Effector memory CD4-positive, alpha-beta T cell (primary cell): ENCODE measurements around the gene RNASE4.
A peak's percentile ranks its signal among the peaks of the same experiment; 100 is the strongest.
"Not testable (repeated sequence)": the region's sequence is repeated elsewhere in the genome, so short reads cannot be mapped to it uniquely, and the experiment has no call there.

ENCODE experiments used
- DNase-seq, 3 donors: peaks; one replicate each; pipeline ENCODE4 v3.0.0-alpha.2; 2020
- H3K27ac ChIP-seq: 2 replicates; pipeline ENCODE4 v1.7.0; 2013; ENCODE audit warnings: mild to moderate bottlenecking, low read length, moderate library complexity; ENCODE audit not compliant: insufficient read depth, poor library complexity, severe bottlenecking
- H3K27me3 ChIP-seq: replicated peaks from 2 replicates; pipeline ENCODE4 v1.7.0; 2013; ENCODE audit warnings: mild to moderate bottlenecking, low read length; ENCODE audit not compliant: insufficient read depth, control insufficient read depth, poor library complexity, severe bottlenecking
- H3K36me3 ChIP-seq: 2 replicates; pipeline ENCODE4 v1.7.0; 2013; ENCODE audit warnings: mild to moderate bottlenecking, low read length, moderate library complexity; ENCODE audit not compliant: control insufficient read depth, insufficient read depth
- H3K4me1 ChIP-seq: 2 replicates; pipeline ENCODE4 v1.7.0; 2013; ENCODE audit warnings: low read length, mild to moderate bottlenecking; ENCODE audit not compliant: control insufficient read depth, insufficient read depth, poor library complexity, severe bottlenecking
- H3K4me3 ChIP-seq: 2 replicates; pipeline ENCODE4 v1.7.0; 2013; ENCODE audit warnings: low read length, low read depth, mild to moderate bottlenecking; ENCODE audit not compliant: insufficient read depth, poor library complexity, severe bottlenecking
- H3K9me3 ChIP-seq: 2 replicates; pipeline ENCODE4 v1.7.0; 2013; ENCODE audit warnings: mild to moderate bottlenecking, low read length, moderate library complexity; ENCODE audit not compliant: control insufficient read depth

The RNASE4 gene

DNA sequence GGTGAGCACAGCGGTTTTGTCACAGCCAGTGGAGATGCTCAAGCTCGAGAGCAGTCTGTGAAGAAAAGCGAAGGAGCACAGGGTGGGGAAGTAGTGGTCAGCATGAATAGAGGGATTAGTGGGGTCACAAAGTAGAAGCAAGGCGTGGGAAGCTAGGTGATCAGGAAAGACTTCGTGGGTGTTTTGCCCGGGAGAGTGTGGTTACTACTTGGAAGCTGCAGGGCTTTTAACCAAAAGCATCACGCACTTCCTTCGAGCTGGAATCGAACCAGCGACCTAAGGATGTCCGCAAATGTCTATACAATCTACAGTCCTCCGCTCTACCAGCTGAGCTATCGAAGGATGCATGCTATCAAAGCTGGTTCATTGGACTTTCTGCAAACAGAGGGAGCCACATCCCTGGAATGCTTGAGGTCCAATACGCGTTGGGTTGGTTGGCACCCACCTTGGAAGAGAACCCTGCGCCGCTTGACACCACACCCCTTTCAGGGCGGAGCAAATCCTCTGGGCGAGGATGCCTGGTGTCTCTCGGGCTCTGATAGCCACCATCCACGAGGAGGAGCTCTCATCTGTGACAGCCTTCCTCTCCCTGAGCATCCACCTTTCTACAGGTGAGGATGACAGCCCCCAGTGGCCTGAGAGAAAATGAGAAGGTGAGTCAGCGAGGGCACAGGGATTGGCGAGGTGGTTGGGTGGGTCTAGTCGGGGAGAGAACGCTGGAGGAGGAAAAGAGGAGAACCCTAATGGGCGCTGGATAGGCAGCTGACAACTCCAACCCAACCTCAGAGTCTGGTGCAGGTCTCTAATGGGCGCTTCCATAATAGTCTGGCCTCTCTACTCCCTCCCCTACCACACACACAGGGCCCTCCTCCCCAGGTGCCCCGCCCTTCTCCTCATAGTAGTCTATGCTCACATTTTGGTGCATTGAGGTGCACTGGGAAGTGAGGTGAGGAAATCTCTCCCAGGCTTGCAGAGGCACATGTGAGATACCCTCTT is 26.8 kb upstream of the RNASE4 start:
- no peak overlapping the region for H3K4me3 ChIP-seq
- no peaks in the 10 kb centered on the region for H3K9me3 ChIP-seq
- peaks cover 24% of the 10 kb centered on the region for H3K27me3 ChIP-seq
- H3K4me1 ChIP-seq = peaks cover 16% of the 10 kb centered on the region
- no peaks in the 10 kb centered on the region for H3K36me3 ChIP-seq
- no peak overlapping the region for H3K27ac ChIP-seq
- DNase-seq = peak in 2 of 3 donors; percentile 6 to 16

- Histone ChIP-seq H3K36me3 (no peaks in the 10 kb centered on the region), H3K9me3 (no peaks in the 10 kb centered on the region), H3K27me3 (peaks cover 17% of the 10 kb centered on the region), H3K27ac (no peak overlapping the region), H3K4me3 (no peak overlapping the region), H3K4me1 (peaks cover 13% of the 10 kb centered on the region)
- DNase-seq = no peak
Measured at GRCh38 chr14:20658246-20658645, 26.1 kb upstream of the RNASE4 start.

DNA sequence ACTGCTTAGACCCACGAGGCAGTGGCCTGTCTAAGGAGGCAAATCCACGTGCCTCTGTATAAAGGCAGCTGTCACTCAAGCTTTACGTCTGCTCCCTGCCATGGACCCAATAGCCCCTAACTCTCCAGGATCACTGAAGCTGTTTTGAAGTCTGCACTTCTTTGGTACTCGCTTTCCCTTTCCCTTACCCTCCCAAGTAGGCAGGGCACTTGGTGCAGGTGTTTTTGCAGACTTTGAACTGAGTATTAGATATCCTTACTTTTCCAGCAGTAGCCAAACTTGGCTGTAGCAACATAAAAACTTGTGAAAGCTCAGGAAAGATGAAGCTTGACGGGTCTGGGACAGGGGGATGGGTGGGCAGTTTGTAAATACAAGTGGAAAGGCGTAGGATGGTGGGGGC is 25.0 kb upstream of the RNASE4 start:
- H3K27ac ChIP-seq = no peak overlapping the region
- peaks cover 12% of the 10 kb centered on the region for H3K27me3 ChIP-seq
- DNase-seq = no peak
- H3K4me1 ChIP-seq = peaks cover 11% of the 10 kb centered on the region
- no peak overlapping the region for H3K4me3 ChIP-seq
- H3K36me3 ChIP-seq = no peaks in the 10 kb centered on the region
- no peaks in the 10 kb centered on the region for H3K9me3 ChIP-seq

DNA sequence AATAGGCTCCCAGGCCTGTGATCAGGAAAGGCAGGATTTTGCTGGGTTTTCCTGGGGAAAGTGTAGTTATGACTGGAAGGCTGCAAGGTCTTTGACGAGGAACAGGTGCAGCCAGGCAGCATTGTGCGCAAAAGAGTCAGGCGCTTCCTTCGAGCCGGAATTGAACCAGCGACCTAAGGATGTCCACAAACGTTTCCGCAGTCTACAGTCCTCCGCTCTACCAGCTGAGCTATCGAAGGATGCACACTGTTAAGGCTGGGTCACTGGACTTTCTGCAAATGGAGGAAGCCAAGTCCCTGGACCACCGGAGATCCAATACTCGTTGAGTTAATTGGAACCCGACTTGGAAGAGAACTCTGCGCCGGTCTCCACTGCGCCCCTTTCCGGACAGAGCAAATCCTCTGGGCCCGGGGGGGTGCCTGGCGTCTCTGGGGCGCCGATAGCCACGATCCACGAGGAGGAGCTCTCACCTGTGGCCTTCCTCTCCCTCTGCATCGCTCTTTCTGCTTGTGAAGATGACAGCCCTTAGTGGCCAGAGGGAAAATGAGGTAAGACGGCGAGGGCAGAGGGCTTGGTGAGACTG is 24.5 kb upstream of the RNASE4 start:
- Histone ChIP-seq H3K27ac (no peak overlapping the region), H3K9me3 (no peaks in the 10 kb centered on the region), H3K4me1 (peaks cover 11% of the 10 kb centered on the region), H3K27me3 (peaks cover 12% of the 10 kb centered on the region), H3K36me3 (no peaks in the 10 kb centered on the region), H3K4me3 (no peak overlapping the region)
- DNase-seq = no peak

DNA sequence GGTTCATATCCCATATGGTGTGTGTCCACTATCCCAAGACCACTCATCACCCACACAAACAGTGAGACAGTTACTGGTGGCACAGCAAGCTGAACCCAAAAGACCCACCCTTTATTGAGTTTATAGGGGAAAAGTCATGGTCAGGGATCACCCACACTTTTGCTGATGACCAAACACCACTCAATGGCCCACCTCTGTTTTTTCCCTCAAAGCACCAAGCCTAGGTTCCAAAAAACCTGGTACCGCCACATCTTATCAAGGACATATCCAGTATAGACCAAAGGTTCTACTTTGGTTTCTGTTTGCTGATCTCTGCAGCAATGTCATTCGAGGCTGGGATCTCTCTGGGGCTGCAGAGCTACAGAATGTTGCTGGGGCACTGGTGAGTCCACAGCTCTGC is 23.2 kb upstream of the RNASE4 start:
- Histone ChIP-seq H3K27me3 (peaks cover 4% of the 10 kb centered on the region), H3K27ac (no peak overlapping the region), H3K4me1 (peaks cover 11% of the 10 kb centered on the region), H3K36me3 (no peaks in the 10 kb centered on the region), H3K9me3 (no peaks in the 10 kb centered on the region), H3K4me3 (no peak overlapping the region)
- DNase-seq = no peak

DNA sequence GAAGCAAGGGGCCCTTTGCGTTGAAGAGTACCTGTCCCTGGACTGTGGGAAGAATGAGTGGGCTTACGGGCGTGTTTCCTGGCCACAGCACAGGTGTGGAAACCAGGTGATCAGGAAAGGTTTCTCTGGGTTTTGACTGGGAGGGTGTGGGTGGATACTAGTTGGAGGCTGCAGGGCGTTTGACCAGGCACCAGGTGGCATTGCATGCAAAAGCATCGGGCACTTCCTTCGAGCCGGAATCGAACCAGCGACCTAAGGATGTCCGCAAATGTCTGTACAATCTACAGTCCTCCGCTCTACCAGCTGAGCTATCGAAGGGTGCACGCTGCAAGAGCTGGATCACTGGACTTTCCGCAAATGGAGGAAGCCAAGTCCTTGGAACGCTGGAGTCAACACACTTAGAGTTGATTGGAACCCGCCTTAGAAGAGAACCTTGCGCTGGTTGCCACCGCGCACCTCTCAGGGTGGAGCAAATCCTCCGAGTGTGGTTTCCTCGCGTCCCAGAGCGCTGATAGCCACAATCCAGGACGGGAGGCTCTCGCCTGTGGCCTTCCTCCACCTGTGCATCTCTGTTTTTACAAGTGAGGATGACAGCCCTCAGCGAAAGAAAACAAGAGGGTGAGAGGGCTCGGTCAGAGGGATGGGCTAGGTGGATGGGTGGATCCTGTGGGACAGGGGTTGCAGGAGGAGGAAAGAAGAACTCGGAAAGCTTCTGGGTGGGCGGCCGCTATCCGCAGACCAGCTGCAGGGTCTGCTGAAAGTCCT is 21.2 kb upstream of the RNASE4 start:
- H3K36me3 ChIP-seq = no peaks in the 10 kb centered on the region
- H3K4me1 ChIP-seq = peaks cover 12% of the 10 kb centered on the region
- H3K4me3 ChIP-seq = peak overlapping the region; percentile 32
- H3K27me3 ChIP-seq = no peaks in the 10 kb centered on the region
- DNase-seq = peak; percentile 64 to 72 (median 65)
- H3K9me3 ChIP-seq = no peaks in the 10 kb centered on the region
- no peak overlapping the region for H3K27ac ChIP-seq

GRCh38 chr14:20666400-20666961 is 17.9 kb upstream of the RNASE4 start:
- not testable (repeated sequence) for H3K36me3 ChIP-seq, H3K27me3 ChIP-seq, H3K27ac ChIP-seq, H3K9me3 ChIP-seq, H3K4me3 ChIP-seq, DNase-seq
- peaks cover 14% of the 10 kb centered on the region for H3K4me1 ChIP-seq

- Histone ChIP-seq H3K27me3 (no peaks in the 10 kb centered on the region), H3K27ac (no peak overlapping the region), H3K4me3 (no peak overlapping the region), H3K36me3 (no peaks in the 10 kb centered on the region), H3K4me1 (peaks cover 14% of the 10 kb centered on the region), H3K9me3 (no peaks in the 10 kb centered on the region)
- DNase-seq = no peak
Measured at GRCh38 chr14:20667957-20668356, 16.4 kb upstream of the RNASE4 start.

DNA sequence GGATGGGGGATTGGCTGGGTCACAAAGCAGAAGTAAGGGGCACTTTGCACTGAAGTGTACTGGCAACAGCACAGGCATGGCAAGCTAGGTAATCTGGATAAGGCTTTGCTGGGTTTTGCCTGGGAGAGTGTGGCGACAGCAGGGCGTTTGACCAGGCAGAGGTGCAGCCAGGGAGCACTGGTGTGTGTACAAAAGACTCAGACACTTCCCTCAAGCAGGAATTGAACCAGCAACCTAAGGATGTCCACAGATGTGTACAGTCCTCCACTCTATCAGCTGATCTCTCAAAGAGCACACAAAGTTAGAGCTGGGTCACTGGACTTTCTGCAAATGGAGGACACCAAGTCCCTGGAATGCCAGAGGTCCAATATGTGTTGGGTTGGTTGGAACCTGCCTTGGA is 15.4 kb upstream of the RNASE4 start:
- no peak overlapping the region for H3K4me3 ChIP-seq
- peaks cover 7% of the 10 kb centered on the region for H3K4me1 ChIP-seq
- H3K27ac ChIP-seq = no peak overlapping the region

More for the DNA sequence above, 15.4 kb upstream of the RNASE4 start:
- Histone ChIP-seq H3K27me3 (no peaks in the 10 kb centered on the region), H3K36me3 (no peaks in the 10 kb centered on the region), H3K9me3 (no peaks in the 10 kb centered on the region)
- no peak for DNase-seq
